Prostate gland (tissue), 2 donors: ENCODE results near the gene POLDIP2.
"Not testable (repeated sequence)": the region's sequence is repeated elsewhere in the genome, so short reads cannot be mapped to it uniquely, and the experiment has no call there.

Source experiments
- POLR2A ChIP-seq: fragments of 450-650 bp; IDR thresholded peaks from one replicate; pipeline ENCODE4 v1.6.1; 2016; ENCODE audit warnings: antibody characterized with exemption, mild to moderate bottlenecking
- POLR2AphosphoS5 ChIP-seq: sonication (generic); formaldehyde crosslinking; IDR thresholded peaks from one replicate; pipeline ENCODE4 v1.6.1; 2017; ENCODE audit warnings: antibody characterized with exemption
- TF ChIP-seq, protein P1 (sequence below), 4 experiments: fragments of 200-600 bp in 2 of 4; fragments of 450-650 bp in 2 of 4; sonication (generic) in 2 of 4; IDR thresholded peaks; 1 replicate in 3 of 4; 2 replicates in 1 of 4; pipeline ENCODE4 v1.5.1; 2016 to 2019; ENCODE audit warnings: antibody characterized with exemption in 4 of 4, mild to moderate bottlenecking in 2 of 4, moderate library complexity in 2 of 4

DNA sequence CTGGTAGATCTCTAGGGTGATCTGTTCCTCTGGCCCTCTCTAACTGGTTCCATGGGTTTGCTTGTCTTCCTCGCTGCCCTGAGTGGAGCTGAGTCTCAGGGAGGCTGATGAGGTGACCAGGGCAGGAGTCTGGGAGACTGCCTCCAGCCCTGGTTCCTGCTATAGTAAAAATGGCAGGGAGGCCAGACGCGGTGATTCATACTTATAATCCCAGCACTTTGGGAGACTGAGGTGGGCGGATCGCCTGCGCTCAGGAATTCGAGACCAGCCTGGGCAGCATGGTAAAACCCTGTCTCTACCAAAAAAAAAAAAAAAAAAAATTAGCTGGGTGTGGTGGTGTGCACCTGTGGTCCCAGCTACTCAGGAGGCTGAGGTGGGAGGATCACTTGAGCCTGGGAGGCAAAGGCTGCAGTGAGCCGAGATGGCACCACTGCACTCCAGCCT lies 18.5 kb downstream of the POLDIP2 start:
- TF ChIP-seq, protein P1, sequence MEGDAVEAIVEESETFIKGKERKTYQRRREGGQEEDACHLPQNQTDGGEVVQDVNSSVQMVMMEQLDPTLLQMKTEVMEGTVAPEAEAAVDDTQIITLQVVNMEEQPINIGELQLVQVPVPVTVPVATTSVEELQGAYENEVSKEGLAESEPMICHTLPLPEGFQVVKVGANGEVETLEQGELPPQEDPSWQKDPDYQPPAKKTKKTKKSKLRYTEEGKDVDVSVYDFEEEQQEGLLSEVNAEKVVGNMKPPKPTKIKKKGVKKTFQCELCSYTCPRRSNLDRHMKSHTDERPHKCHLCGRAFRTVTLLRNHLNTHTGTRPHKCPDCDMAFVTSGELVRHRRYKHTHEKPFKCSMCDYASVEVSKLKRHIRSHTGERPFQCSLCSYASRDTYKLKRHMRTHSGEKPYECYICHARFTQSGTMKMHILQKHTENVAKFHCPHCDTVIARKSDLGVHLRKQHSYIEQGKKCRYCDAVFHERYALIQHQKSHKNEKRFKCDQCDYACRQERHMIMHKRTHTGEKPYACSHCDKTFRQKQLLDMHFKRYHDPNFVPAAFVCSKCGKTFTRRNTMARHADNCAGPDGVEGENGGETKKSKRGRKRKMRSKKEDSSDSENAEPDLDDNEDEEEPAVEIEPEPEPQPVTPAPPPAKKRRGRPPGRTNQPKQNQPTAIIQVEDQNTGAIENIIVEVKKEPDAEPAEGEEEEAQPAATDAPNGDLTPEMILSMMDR (IDR thresholded peaks at IDR 0.05), result not testable (repeated sequence)
- TF ChIP-seq POLR2A, POLR2AphosphoS5: not testable (repeated sequence)
